GM04504 (cell line): Measurements from ENCODE around the gene D2HGDH.
"Not testable (repeated sequence)": the region's sequence is repeated elsewhere in the genome, so short reads cannot be mapped to it uniquely, and the experiment has no call there.

Experiments used
- DNase-seq: peaks from one replicate; pipeline ENCODE4 v3.0.0-alpha.2; 2012; ENCODE audit warnings: low read depth

Gene D2HGDH

GRCh38 chr2:241793385-241793784, 59.0 kb downstream of the D2HGDH start:
- DNase-seq, result no peak

DNA sequence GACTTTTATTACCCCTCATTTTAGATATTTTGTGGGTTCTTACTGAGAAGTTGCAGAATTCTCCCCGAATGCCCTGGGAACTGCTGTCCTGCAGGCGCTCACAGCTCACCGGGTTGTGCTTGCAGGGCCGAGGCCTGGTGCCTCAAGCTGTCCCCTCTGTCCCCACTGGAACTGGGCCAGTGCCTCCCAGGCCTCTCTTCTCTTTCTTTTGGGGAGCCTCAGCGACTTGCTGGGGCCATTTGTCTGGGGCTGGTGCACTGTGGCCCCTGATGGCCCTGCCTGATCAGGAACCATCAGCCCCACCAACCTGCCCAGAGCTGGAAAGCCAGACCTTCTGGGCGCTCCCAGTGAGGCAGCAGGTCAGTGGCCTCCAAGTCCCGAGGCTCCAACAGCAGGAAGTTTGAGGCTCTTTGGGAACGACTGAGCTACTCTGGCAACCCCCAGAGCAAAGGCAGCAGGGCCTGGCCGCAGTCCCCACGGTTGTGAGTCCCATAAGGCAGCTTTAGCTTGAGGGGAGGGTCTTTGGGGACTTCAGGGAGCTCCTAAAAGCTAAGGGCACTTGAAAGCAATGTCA, 59.9 kb downstream of the D2HGDH start:
- DNase-seq, result no peak

GRCh38 chr2:241795021-241795999, 60.9 kb downstream of the D2HGDH start:
- DNase-seq, result no peak

DNA sequence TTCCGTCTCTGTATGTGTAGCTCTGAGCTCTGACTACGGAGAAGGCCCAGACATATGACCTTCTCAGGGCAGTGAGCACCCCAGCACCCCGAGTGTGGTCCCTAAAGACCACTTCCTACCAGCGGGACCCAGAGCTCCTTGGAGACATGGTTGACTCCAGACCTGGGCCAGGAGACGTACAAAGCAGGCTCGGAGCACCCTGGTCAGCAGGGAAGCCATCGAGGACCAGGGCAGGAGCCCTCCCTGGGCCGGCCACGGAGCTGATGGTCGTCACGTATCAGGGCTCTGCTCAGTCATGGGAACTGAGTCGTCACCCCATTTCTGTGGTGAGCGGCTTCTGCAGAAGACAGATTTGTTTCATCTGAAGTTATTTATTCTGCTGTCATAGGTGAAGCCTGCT, 61.8 kb downstream of the D2HGDH start:
- no peak for DNase-seq

- DNase-seq, result no peak
Measured at GRCh38 chr2:241796610-241797138, 62.2 kb downstream of the D2HGDH start.

GRCh38 chr2:241797441-241798080, 63.1 kb downstream of the D2HGDH start:
- DNase-seq, result no peak

DNA sequence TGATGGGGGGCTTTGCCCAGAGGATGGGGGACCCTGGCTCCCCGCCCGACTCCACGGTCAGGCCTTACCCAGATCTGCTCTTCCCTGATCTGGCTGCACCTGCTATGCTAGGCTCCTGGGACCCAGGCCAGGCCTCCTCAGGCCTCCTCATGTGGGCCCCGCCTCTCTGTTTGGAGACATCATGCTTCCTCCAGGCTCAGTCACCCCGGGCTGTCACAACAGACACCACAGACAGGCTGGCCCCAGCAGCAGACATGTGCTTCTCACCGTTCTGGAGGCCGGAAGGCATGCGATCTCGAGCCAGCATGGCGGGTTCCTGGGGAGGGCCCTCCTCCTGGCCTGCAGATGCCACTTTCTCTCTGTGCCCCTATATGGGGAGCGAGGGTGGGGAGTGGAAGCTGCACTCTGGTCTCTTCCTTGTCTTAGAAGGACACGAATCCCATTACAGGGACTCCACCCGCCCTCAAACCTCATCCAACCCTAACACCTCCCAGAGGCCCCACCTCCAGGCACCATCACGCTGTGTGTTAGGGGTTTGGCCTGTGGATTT, 63.7 kb downstream of the D2HGDH start:
- DNase-seq, result no peak

- no peak for DNase-seq
Measured at GRCh38 chr2:241798631-241799521, 64.4 kb downstream of the D2HGDH start.

DNA sequence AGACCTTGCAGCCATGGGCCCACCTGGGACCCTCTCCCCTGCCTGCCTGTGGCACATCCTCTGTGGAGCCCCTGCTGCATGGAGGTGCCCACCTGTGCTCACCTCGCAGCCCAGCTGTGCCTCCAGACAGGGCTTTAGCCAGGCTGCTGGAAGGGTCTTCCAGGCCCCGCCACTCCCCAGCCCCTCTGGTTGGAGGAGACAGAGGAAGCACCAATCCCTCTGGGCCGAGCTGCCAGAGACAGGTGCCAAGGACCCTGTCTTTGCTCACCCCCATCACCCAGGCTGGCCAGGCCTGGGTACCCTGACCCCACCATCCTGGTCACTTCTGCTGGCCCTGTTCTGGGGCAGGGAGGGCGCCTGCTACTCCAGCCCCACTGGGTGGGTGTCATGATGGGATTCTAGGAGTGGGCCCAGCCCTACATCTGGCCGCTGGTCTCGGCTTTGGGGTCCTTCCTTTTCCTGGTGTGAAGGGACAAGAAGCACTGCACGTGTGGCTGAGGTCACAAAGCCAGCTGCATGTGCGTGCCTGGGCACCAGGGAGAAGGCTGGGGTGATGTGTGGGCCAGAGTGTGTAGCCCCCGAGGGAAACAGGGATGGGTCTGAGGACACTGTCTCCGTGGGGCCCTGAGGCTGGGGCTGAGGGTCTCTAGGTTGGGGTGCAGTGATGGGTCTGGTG, 65.2 kb downstream of the D2HGDH start:
- no peak for DNase-seq

GRCh38 chr2:241800198-241800903, 65.9 kb downstream of the D2HGDH start:
- DNase-seq, result not testable (repeated sequence)

GRCh38 chr2:241801611-241802420, 67.4 kb downstream of the D2HGDH start:
- DNase-seq, result no peak

DNA sequence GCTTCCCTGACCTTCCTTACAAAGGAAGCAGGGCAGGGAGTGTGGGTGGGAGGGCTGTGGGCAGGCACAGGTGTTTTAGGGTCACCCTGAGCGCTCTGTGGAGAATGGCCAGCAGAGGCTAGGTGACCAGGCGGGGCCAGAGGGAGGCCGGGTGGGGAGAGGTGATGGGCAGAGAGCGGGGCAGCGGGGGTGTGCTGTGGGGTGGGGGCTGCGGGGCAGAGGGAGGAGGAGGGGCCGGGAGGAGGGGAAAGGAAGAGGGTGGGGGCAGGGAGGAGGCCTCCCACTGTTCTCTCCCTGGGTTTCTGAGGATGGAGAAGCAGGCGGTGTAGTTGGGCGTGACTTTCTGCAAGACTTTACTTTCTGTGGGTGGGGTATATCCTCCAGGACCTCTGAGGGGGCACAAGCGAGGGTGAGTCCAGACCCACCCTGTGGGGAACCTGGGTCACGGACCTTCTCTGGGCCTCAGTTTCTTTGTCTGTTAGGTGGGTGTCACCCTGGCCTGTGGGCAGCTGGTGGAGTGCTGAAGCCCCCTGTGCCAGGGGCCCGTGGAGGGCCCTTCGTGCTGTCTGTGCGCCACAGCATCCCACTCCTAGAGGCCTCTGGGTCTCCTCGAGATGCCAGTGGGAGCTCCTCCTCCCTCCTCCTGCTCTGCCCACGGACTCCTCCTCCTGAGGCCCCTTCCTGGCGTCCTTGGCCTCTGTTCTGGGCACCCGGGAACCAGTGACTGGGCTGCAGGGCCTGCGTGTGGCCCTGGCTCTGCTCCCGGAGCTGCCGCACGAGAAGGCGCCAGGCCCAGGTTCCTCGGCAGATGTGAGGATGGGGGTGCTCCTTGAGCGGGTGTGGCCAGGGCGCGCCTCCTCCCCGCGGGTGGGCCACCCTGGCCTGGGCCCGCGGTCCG, 68.2 kb downstream of the D2HGDH start:
- no peak for DNase-seq

DNA sequence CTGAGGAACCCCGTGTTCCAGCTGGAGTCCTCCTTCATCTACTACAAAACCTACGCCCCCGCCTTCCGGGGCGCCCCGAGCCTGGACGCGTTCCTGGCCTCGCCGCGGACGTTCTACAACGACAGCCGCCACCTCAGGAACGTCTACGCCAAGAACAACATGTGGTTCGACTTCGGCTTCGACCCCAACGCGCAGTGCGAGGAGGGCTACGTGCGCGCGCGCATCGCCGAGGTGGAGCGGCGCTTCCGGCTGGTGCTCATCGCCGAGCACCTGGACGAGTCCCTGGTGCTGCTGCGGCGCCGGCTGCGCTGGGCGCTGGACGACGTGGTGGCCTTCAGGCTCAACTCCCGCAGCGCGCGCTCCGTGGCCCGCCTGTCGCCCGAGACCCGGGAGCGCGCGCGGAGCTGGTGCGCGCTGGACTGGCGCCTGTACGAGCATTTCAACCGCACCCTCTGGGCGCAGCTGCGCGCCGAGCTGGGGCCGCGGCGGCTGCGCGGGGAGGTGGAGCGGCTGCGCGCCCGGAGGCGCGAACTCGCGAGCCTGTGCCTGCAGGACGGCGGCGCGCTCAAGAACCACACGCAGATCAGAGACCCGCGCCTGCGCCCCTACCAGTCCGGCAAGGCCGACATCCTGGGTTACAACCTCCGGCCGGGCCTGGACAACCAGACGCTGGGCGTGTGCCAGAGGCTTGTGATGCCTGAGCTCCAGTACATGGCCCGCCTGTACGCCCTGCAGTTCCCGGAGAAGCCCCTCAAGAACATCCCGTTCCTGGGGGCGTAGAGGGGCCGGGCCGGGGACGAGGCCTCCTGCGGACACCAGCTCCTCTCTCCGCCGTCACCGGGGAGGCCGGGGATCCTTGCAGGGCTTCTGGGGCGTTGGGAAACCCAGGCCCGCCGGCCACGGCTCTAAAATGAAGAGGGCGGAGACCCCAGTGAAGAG, 69.2 kb downstream of the D2HGDH start:
- peak; percentile 10 for DNase-seq

GRCh38 chr2:241804326-241805229, 70.1 kb downstream of the D2HGDH start:
- no peak for DNase-seq

GRCh38 chr2:241806217-241806616, 71.8 kb downstream of the D2HGDH start:
- DNase-seq, result not testable (repeated sequence)
